K562 (cell line): ENCODE results near the gene GCNA. TPM values are rescaled to one million over a fixed set of nuclear protein-coding genes. Genes with fewer than 3 reads are reported as not detected.

Experiments
- ARID3B ChIP-seq: fragments of 250-450 bp; sonication (Bioruptor Pico); IDR thresholded peaks from 2 replicates; pipeline ENCODE4 v1.4.0; 2020; ENCODE audit warnings: borderline replicate concordance
- BRCA1 ChIP-seq, 2 experiments: fragments of 450-650 bp in 1 of 2; sonication (generic) in 1 of 2; formaldehyde crosslinking in 1 of 2; IDR thresholded peaks; 2 replicates each; pipeline versions ENCODE4 v1.5.0 to v1.6.1; 2017 to 2020; ENCODE audit warnings: mild to moderate bottlenecking in 1 of 2, missing genetic modification reagents in 1 of 2
- CLOCK ChIP-seq: fragments of 250-450 bp; sonication (Bioruptor Pico); IDR thresholded peaks from 2 replicates; pipeline ENCODE4 v1.4.0; 2020; ENCODE audit warnings: mild to moderate bottlenecking, moderate library complexity, borderline replicate concordance
- FOXA1 ChIP-seq: fragments of 450-650 bp; IDR thresholded peaks from 2 replicates; pipeline ENCODE4 v1.6.1; 2016; ENCODE audit warnings: mild to moderate bottlenecking, borderline replicate concordance
- GABPB2 ChIP-seq: fragments of 250-450 bp; sonication (Bioruptor Pico); conservative IDR thresholded peaks from 2 replicates; pipeline ENCODE4 v1.5.1; 2021; ENCODE audit warnings: mild to moderate bottlenecking
- GATAD2B ChIP-seq: fragments of 450-650 bp; IDR thresholded peaks from 2 replicates; pipeline ENCODE4 v1.6.1; 2017; ENCODE audit warnings: mild to moderate bottlenecking, borderline replicate concordance
- KAT8 ChIP-seq: fragments of 450-650 bp; IDR thresholded peaks from 2 replicates; pipeline ENCODE4 v1.6.1; 2016; ENCODE audit warnings: low read depth, mild to moderate bottlenecking
- KDM2B ChIP-seq: fragments of 250-450 bp; sonication (Bioruptor Pico); IDR thresholded peaks from 2 replicates; pipeline ENCODE4 v1.8.0; 2021; ENCODE audit warnings: mild to moderate bottlenecking, moderate library complexity
- MAFF ChIP-seq: IDR thresholded peaks from 2 replicates; pipeline ENCODE4 v1.6.1; 2012; ENCODE audit warnings: low read length, improper control_type of control experiment
- MTA2 ChIP-seq: fragments of 450-650 bp; IDR thresholded peaks from 2 replicates; pipeline ENCODE4 v1.6.1; 2016; ENCODE audit warnings: low read depth
- NFATC3 ChIP-seq: fragments of 450-650 bp; IDR thresholded peaks from 2 replicates; pipeline ENCODE4 v1.6.1; 2017; ENCODE audit warnings: mild to moderate bottlenecking
- NFXL1 ChIP-seq: fragments of 450-650 bp; formaldehyde crosslinking; IDR thresholded peaks from 2 replicates; pipeline ENCODE4 v1.4.0; 2021; ENCODE audit warnings: mild to moderate bottlenecking
- POLR2B ChIP-seq: fragments of 450-650 bp; IDR thresholded peaks from 2 replicates; pipeline ENCODE4 v1.6.1; 2018; ENCODE audit warnings: low read depth; ENCODE audit not compliant: partially characterized antibody
- RHOXF2B ChIP-seq: fragments of 250-450 bp; sonication (Bioruptor Pico); conservative IDR thresholded peaks from 2 replicates; pipeline ENCODE4 v1.5.1; 2021
- SUPT5H ChIP-seq: fragments of 450-650 bp; IDR thresholded peaks from 2 replicates; pipeline ENCODE4 v1.6.1; 2016
- TEAD4 ChIP-seq, 2 experiments: sonication (generic) in 1 of 2; formaldehyde crosslinking in 1 of 2; IDR thresholded peaks; 2 replicates each; pipeline versions ENCODE4 v1.6.1 to v1.8.0; 2012 to 2022; ENCODE audit warnings: borderline replicate concordance in 1 of 2, inconsistent platforms in 1 of 2, low read length in 1 of 2, mild to moderate bottlenecking in 1 of 2, missing genetic modification reagents in 1 of 2
- THRAP3 ChIP-seq: fragments of 450-650 bp; IDR thresholded peaks from 2 replicates; pipeline ENCODE4 v1.6.1; 2016; ENCODE audit warnings: mild to moderate bottlenecking, inconsistent platforms, borderline replicate concordance
- THRB ChIP-seq: fragments of 450-650 bp; formaldehyde crosslinking; conservative IDR thresholded peaks from 2 replicates; pipeline ENCODE4 v1.4.0; 2022; ENCODE audit warnings: mild to moderate bottlenecking, missing genetic modification characterization
- ZKSCAN8 ChIP-seq: fragments of 200-800 bp; sonication (Bioruptor generic); IDR thresholded peaks from 2 replicates; pipeline ENCODE4 v1.6.1; 2016; ENCODE audit warnings: missing genetic modification characterization, missing compliant biosample characterization
- ZNF146 ChIP-seq: IDR thresholded peaks from one replicate; pipeline ENCODE4 v1.6.1; 2018; ENCODE audit warnings: missing compliant biosample characterization; ENCODE audit not compliant: unreplicated experiment
- ZNF280A ChIP-seq: fragments of 450-650 bp; IDR thresholded peaks from 2 replicates; pipeline ENCODE4 v1.6.1; 2018; ENCODE audit warnings: mild to moderate bottlenecking, low read depth; ENCODE audit not compliant: partially characterized antibody
- ZNF644 ChIP-seq: fragments of 200-800 bp; sonication (Bioruptor generic); IDR thresholded peaks from 2 replicates; pipeline ENCODE4 v1.6.1; 2016; ENCODE audit warnings: low read depth, missing genetic modification characterization, missing compliant biosample characterization
- polyA plus RNA-seq, 8 experiments: library from polyadenylated mRNA; depleted of rRNA in 4 of 8; stranded (reverse) in 5 of 8; unstranded in 3 of 8; fragments of >200 nt; fragmentation: Nextera tagmentation in 2 of 8; fragmentation: Illumina TruSeq in 1 of 8; extraction: Ambion mirVana in 2 of 8; extraction: Trizol in 1 of 8; gene quantifications; 2 replicates each; pipeline versions ENCODE4 v1.2.1 to v1.2.3, GENCODE V29; 2011 to 2014; ENCODE audit warnings: inconsistent platforms in 1 of 8, missing spikeins in 1 of 8
- total RNA-seq, 7 experiments: library from RNA; depleted of rRNA in 6 of 7; stranded (reverse); fragments of >200 nt in 6 of 7; fragmentation: Illumina TruSeq in 2 of 7; extraction: Trizol in 2 of 7; gene quantifications; 2 replicates each; pipeline versions ENCODE4 v1.2.1 to v1.2.3, GENCODE V29; 2011 to 2021; ENCODE audit warnings: low replicate concordance in 1 of 7

GCNA gene
- total and polyA plus RNA-seq, 9 of the 15 experiments (the other 6 are each of a cell fraction or from before 2014, with no cell fraction given), result 0.27 to 1.5 (median 0.86) TPM

GRCh38 chrX:71532753-71533425 is 45.3 kb upstream of the GCNA start, which contains the start of gene OGT (continued):
- TF ChIP-seq CLOCK (CRISPR knock-in tag), result no peak
- no peak for TF ChIP-seq GABPB2 (CRISPR knock-in tag)
- TF ChIP-seq ZKSCAN8, result no peak
- TF ChIP-seq MTA2, result peak; percentile 34; the same call in 1 of the 2 replicates
- TF ChIP-seq KDM2B, result 0 out of 2 replicates have a peak, but pooled peaks have one; percentile 53
- no peak for TF ChIP-seq ZNF146 (CRISPR knock-in tag)
- TF ChIP-seq MAFF, result 0 out of 2 replicates have a peak, but pooled peaks have one; percentile 5
- TF ChIP-seq THRAP3, result no peak
- no peak for TF ChIP-seq ZNF280A
- no peak for TF ChIP-seq ARID3B
- no peak for TF ChIP-seq FOXA1
- no peak for TF ChIP-seq BRCA1 (IDR thresholded peaks at IDR 0.05)
- TF ChIP-seq BRCA1 (CRISPR knock-in tag; IDR thresholded peaks at IDR 0.05), result no peak
- TF ChIP-seq THRB (CRISPR knock-in tag), result no peak
- TF ChIP-seq NFATC3, result no peak
- TF ChIP-seq GATAD2B, result peak; percentile 63; the same call in 1 of the 2 replicates
- TF ChIP-seq POLR2B, result peak; percentile 89
- no peak for TF ChIP-seq ZNF644
- TF ChIP-seq RHOXF2B (CRISPR knock-in tag), result no peak
- peak; percentile 78 for TF ChIP-seq TEAD4 (IDR thresholded peaks at IDR 0.05; ENCODE audit: low read length)
- TF ChIP-seq TEAD4 (CRISPR knock-in tag; IDR thresholded peaks at IDR 0.05; ENCODE audit: borderline replicate concordance), result no peak
- peak; percentile 87 for TF ChIP-seq SUPT5H
- peak; percentile 94 for TF ChIP-seq KAT8
- TF ChIP-seq NFXL1 (CRISPR knock-in tag), result no peak
